OCI-LY1 (cell line): Measurements from ENCODE around the gene PHKA2.

ENCODE experiments used
- CTCF ChIP-seq: fragments of 200-600 bp; sonication (generic), shearing (Covaris generic); IDR thresholded peaks from 2 replicates; pipeline ENCODE4 v1.5.1; 2017; ENCODE audit warnings: mild to moderate bottlenecking, antibody characterized with exemption, low read length, moderate library complexity, mixed read lengths
- EZH2 ChIP-seq: fragments of 200-600 bp; sonication (generic), shearing (Covaris generic); IDR thresholded peaks from 2 replicates; pipeline ENCODE4 v1.8.0; 2017; ENCODE audit warnings: borderline replicate concordance, mixed run types, mild to moderate bottlenecking, antibody characterized with exemption, low read length, moderate library complexity, mixed read lengths

- TF ChIP-seq CTCF (no peak), EZH2 (no peak)
These were observed 66.1 kb downstream of the PHKA2 start for GRCh38 chrX:18917831-18918230.
